ENCODE results near the gene BCL2.

BCL2 gene

GRCh38 chr18:63074981-63075404 lies 244.6 kb downstream of the BCL2 start:
- no peak for DNase-seq

GRCh38 chr18:63073481-63073880 lies 246.1 kb downstream of the BCL2 start:
- DNase-seq, result no peak

Data from NCI-H187 treated with DMSO at 0.1 percent for 48 hours (cell line).